Mammary epithelial cell (primary cell): ENCODE data around the gene RORB.

ENCODE experiments used
- CTCF ChIP-seq, 2 donors: IDR thresholded peaks in 1 of 2; conservative IDR thresholded peaks in 1 of 2; 2 replicates each; pipeline ENCODE4 v1.5.1; 2011 to 2012; ENCODE audit warnings: inconsistent platforms in 2 of 2, low read length in 2 of 2, mild to moderate bottlenecking in 2 of 2, control low read depth in 1 of 2, low read depth in 1 of 2; ENCODE audit not compliant: insufficient read depth in 1 of 2; ENCODE audit errors: extremely low read depth in 1 of 2
- EZH2 ChIP-seq: IDR thresholded peaks from 2 replicates; pipeline ENCODE4 v1.6.1; 2012; ENCODE audit warnings: low read length, inconsistent platforms, borderline replicate concordance

- TF ChIP-seq CTCF (conservative IDR thresholded peaks at IDR 0.05 in 1 of 2, IDR thresholded peaks at IDR 0.05 in 1 of 2; ENCODE audit: extremely low read depth in 1 of 2, insufficient read depth in 1 of 2, low read depth in 1 of 2, low read length in 2 of 2) (no peak), EZH2 (no peak)
Measured at GRCh38 chr9:74519419-74519818, 22.3 kb downstream of the RORB start.
